Neuronal stem cell (in vitro differentiated cells): ENCODE measurements around the gene LYPD8.

Source experiments
- DNase-seq: peaks from one replicate; pipeline ENCODE4 v3.0.0-alpha.2; 2013; ENCODE audit warnings: low spot score
- H2AFZ ChIP-seq: one replicate; pipeline ENCODE4 v1.6.1; 2013; ENCODE audit warnings: mild to moderate bottlenecking, low read length, inconsistent platforms
- H2AK5ac ChIP-seq: 2 replicates; pipeline ENCODE4 v1.6.1; 2013; ENCODE audit warnings: low read depth, mild to moderate bottlenecking, inconsistent platforms, low read length, moderate library complexity, mixed read lengths
- H2BK120ac ChIP-seq: 2 replicates; pipeline ENCODE4 v1.6.1; 2013; ENCODE audit warnings: low read depth, mild to moderate bottlenecking, inconsistent platforms, low read length, moderate library complexity, mixed read lengths
- H2BK12ac ChIP-seq: one replicate; pipeline ENCODE4 v1.6.1; 2013; ENCODE audit warnings: low read length, inconsistent platforms
- H2BK15ac ChIP-seq: 2 replicates; pipeline ENCODE4 v1.6.1; 2013; ENCODE audit warnings: mild to moderate bottlenecking, low read length, inconsistent platforms, mixed read lengths
- H2BK5ac ChIP-seq: one replicate; pipeline ENCODE4 v1.6.1; 2013; ENCODE audit warnings: inconsistent platforms, mild to moderate bottlenecking, low read length, moderate library complexity
- H3K14ac ChIP-seq: one replicate; pipeline ENCODE4 v1.6.1; 2013; ENCODE audit warnings: low read length, inconsistent platforms
- H3K18ac ChIP-seq: 2 replicates; pipeline ENCODE4 v1.6.1; 2013; ENCODE audit warnings: low read length, inconsistent platforms
- H3K23ac ChIP-seq: 2 replicates; pipeline ENCODE4 v1.6.1; 2013; ENCODE audit warnings: low read depth, mild to moderate bottlenecking, mixed read lengths, low read length, inconsistent platforms; ENCODE audit not compliant: poor library complexity
- H3K27ac ChIP-seq: replicated peaks from 3 replicates; pipeline ENCODE4 v1.5.1; 2013; ENCODE audit warnings: low read length, inconsistent platforms
- H3K27me3 ChIP-seq, 3 experiments: 2 replicates each; pipeline ENCODE4 v1.6.1; 2013; ENCODE audit warnings: low read length in 3 of 3, mild to moderate bottlenecking in 2 of 3, inconsistent platforms in 1 of 3, low read depth in 1 of 3, mixed read lengths in 1 of 3, moderate library complexity in 1 of 3; ENCODE audit not compliant: control insufficient read depth in 3 of 3, insufficient read depth in 3 of 3
- H3K36me3 ChIP-seq, 2 donors: replicated peaks in 1 of 2; 2 replicates each; pipeline ENCODE4 v1.6.1; 2013; ENCODE audit warnings: low read length in 2 of 2; ENCODE audit not compliant: control insufficient read depth in 2 of 2, insufficient read depth in 2 of 2
- H3K4ac ChIP-seq: 2 replicates; pipeline ENCODE4 v1.6.1; 2013; ENCODE audit warnings: inconsistent platforms, mild to moderate bottlenecking, low read length, moderate library complexity
- H3K4me1 ChIP-seq, 2 donors: 1 replicate in 1 of 2; 2 replicates in 1 of 2; pipeline ENCODE4 v1.6.1; 2013; ENCODE audit warnings: low read length in 2 of 2, low read depth in 1 of 2; ENCODE audit not compliant: control insufficient read depth in 2 of 2, insufficient read depth in 1 of 2
- H3K4me2 ChIP-seq: one replicate; pipeline ENCODE4 v1.6.1; 2013; ENCODE audit warnings: mild to moderate bottlenecking, low read length, inconsistent platforms; ENCODE audit not compliant: insufficient read depth, poor library complexity, severe bottlenecking
- H3K4me3 ChIP-seq, 2 donors: 2 replicates each; pipeline ENCODE4 v1.5.1; 2013; ENCODE audit warnings: low read length in 2 of 2, mild to moderate bottlenecking in 2 of 2, inconsistent platforms in 1 of 2, moderate library complexity in 1 of 2
- H3K79me1 ChIP-seq: one replicate; pipeline ENCODE4 v1.6.1; 2013; ENCODE audit warnings: low read depth, mild to moderate bottlenecking, inconsistent platforms, low read length, moderate library complexity
- H3K9ac ChIP-seq: one replicate; pipeline ENCODE4 v1.6.1; 2013; ENCODE audit warnings: mild to moderate bottlenecking, low read depth, low read length, inconsistent platforms; ENCODE audit not compliant: poor library complexity
- H3K9me3 ChIP-seq, 2 donors: replicated peaks in 1 of 2; 2 replicates each; pipeline versions ENCODE3 to v1.6.1; 2013; ENCODE audit warnings: low read length in 2 of 2, mild to moderate bottlenecking in 2 of 2, inconsistent platforms in 1 of 2, low read depth in 1 of 2, mixed read lengths in 1 of 2, moderate library complexity in 1 of 2; ENCODE audit not compliant: control insufficient read depth in 2 of 2, insufficient read depth in 1 of 2
- H4K8ac ChIP-seq: one replicate; pipeline ENCODE4 v1.6.1; 2013; ENCODE audit warnings: low read depth, mild to moderate bottlenecking, inconsistent platforms, low read length, moderate library complexity
- H4K91ac ChIP-seq: one replicate; pipeline ENCODE4 v1.6.1; 2013; ENCODE audit warnings: low read length, low read depth, mild to moderate bottlenecking, inconsistent platforms; ENCODE audit not compliant: poor library complexity
- WGBS, 2 donors: extraction: QIAGEN DNeasy Blood & Tissue Kit; methylation state at CpG; one replicate each; pipeline ENCODE4 v1.1.7; 2013; ENCODE audit warnings: missing lambda C conversion rate in 2 of 2, mixed read lengths in 1 of 2; ENCODE audit not compliant: insufficient read length in 2 of 2, insufficient replicate concordance in 1 of 2; ENCODE audit errors: extremely low coverage in 2 of 2; 5-methylcytosine and 5-hydroxymethylcytosine counted together

Gene LYPD8

GRCh38 chr1:248710305-248710900 is 45.2 kb downstream of the LYPD8 start:
- Histone ChIP-seq H2BK15ac (no peak overlapping the region), H2BK5ac (no peak overlapping the region), H2AK5ac (no peak overlapping the region), H2BK12ac (no peak overlapping the region), H3K4me3 (no peak overlapping the region), H3K9me3 (peaks cover 10 to 25% of the 10 kb centered on the region in 2 donors), H4K91ac (no peak overlapping the region), H3K27ac (no peak overlapping the region), H3K18ac (no peak overlapping the region), H3K36me3 (no peaks in the 10 kb centered on the region), H3K27me3 (no peaks in the 10 kb centered on the region), H3K14ac (no peak overlapping the region), H3K23ac (no peak overlapping the region), H3K9ac (no peak overlapping the region), H3K79me1 (no peaks in the 10 kb centered on the region), H2AFZ (no peak overlapping the region), H4K8ac (no peak overlapping the region), H3K4me2 (no peak overlapping the region), H2BK120ac (no peak overlapping the region), H3K4ac (no peak overlapping the region), H3K4me1 (no peaks in the 10 kb centered on the region)
- no CpG with 5 or more reads among the region's 4 CpGs for WGBS, 2 donors
- no peak for DNase-seq

- H3K36me3 ChIP-seq, result no peaks in the 10 kb centered on the region
- H2AFZ ChIP-seq, result no peak overlapping the region
- no peak overlapping the region for H2BK12ac ChIP-seq
- peaks cover 0 to 18% of the 10 kb centered on the region in 2 donors for H3K9me3 ChIP-seq
- H3K14ac ChIP-seq, result no peak overlapping the region
- H3K4me3 ChIP-seq, result no peak overlapping the region
- H2BK5ac ChIP-seq, result no peak overlapping the region
- H3K79me1 ChIP-seq, result no peaks in the 10 kb centered on the region
- no peak overlapping the region for H3K4me2 ChIP-seq
- H3K27me3 ChIP-seq, result peaks cover 0 to 2% (median 0%) of the 10 kb centered on the region in 3 experiments
- H3K23ac ChIP-seq, result no peak overlapping the region
- H3K4me1 ChIP-seq, result no peaks in the 10 kb centered on the region
- H2BK120ac ChIP-seq, result no peak overlapping the region
- WGBS, 2 donors, result no CpG with 5 or more reads among the region's 2 CpGs
- H3K4ac ChIP-seq, result no peak overlapping the region
- no peak overlapping the region for H2BK15ac ChIP-seq
- no peak overlapping the region for H3K27ac ChIP-seq
- no peak overlapping the region for H3K9ac ChIP-seq
- DNase-seq, result no peak
- H2AK5ac ChIP-seq, result no peak overlapping the region
- no peak overlapping the region for H3K18ac ChIP-seq
- no peak overlapping the region for H4K8ac ChIP-seq
- H4K91ac ChIP-seq, result no peak overlapping the region
Measured at GRCh38 chr1:248704606-248705005, 51.0 kb downstream of the LYPD8 start.

GRCh38 chr1:248703674-248704073 is 51.9 kb downstream of the LYPD8 start:
- no peak overlapping the region for H2BK5ac ChIP-seq
- H2BK120ac ChIP-seq, result no peak overlapping the region
- peaks cover 0 to 2% (median 0%) of the 10 kb centered on the region in 3 experiments for H3K27me3 ChIP-seq
- H3K9me3 ChIP-seq, result peaks cover 0 to 18% of the 10 kb centered on the region in 2 donors
- DNase-seq, result no peak
- H2BK12ac ChIP-seq, result no peak overlapping the region
- no CpG with 5 or more reads among the region's 2 CpGs for WGBS, 2 donors
- no peak overlapping the region for H3K23ac ChIP-seq
- no peak overlapping the region for H3K4me3 ChIP-seq
- no peak overlapping the region for H2AK5ac ChIP-seq
- H4K91ac ChIP-seq, result no peak overlapping the region
- no peak overlapping the region for H3K14ac ChIP-seq
- H3K18ac ChIP-seq, result no peak overlapping the region
- H3K9ac ChIP-seq, result no peak overlapping the region
- no peaks in the 10 kb centered on the region for H3K79me1 ChIP-seq
- no peak overlapping the region for H3K4me2 ChIP-seq
- no peaks in the 10 kb centered on the region for H3K36me3 ChIP-seq
- H3K27ac ChIP-seq, result no peak overlapping the region
- no peak overlapping the region for H3K4ac ChIP-seq
- H4K8ac ChIP-seq, result no peak overlapping the region
- H2BK15ac ChIP-seq, result no peak overlapping the region
- H3K4me1 ChIP-seq, result no peaks in the 10 kb centered on the region
- H2AFZ ChIP-seq, result no peak overlapping the region

GRCh38 chr1:248702714-248703113 is 52.8 kb downstream of the LYPD8 start, which contains the start of gene OR14I1:
TSS of gene OR14I1 (minus strand) at chr1:248702766.
- Histone ChIP-seq H3K9me3 (peaks cover 0 to 20% of the 10 kb centered on the region in 2 donors), H3K23ac (no peak within 1 kb of the TSS), H2AFZ (no peak within 1 kb of the TSS), H3K27me3 (peaks cover 0 to 2% (median 0%) of the 10 kb centered on the region in 3 experiments), H4K8ac (no peak within 1 kb of the TSS), H2BK15ac (no peak within 1 kb of the TSS), H2BK120ac (no peak within 1 kb of the TSS), H2AK5ac (no peak within 1 kb of the TSS), H2BK5ac (no peak within 1 kb of the TSS), H3K79me1 (no peaks in the 10 kb centered on the region), H2BK12ac (no peak within 1 kb of the TSS), H3K18ac (no peak within 1 kb of the TSS), H3K4ac (no peak within 1 kb of the TSS), H3K27ac (no peak within 1 kb of the TSS), H3K14ac (no peak within 1 kb of the TSS), H4K91ac (no peak within 1 kb of the TSS), H3K4me1 (no peaks in the 10 kb centered on the region), H3K4me3 (no peak within 1 kb of the TSS), H3K9ac (no peak within 1 kb of the TSS), H3K36me3 (no peaks in the 10 kb centered on the region), H3K4me2 (no peak within 1 kb of the TSS)
- no CpG with 5 or more reads among the region's 1 CpG for WGBS, 2 donors
- DNase-seq, result no peak
